HFFc6 (cell line): ENCODE measurements around the gene PSMD1. TPM values are rescaled to one million over a fixed set of nuclear protein-coding genes. Genes with fewer than 3 reads are reported as not detected.
"Not testable (repeated sequence)": the region's sequence is repeated elsewhere in the genome, so short reads cannot be mapped to it uniquely, and the experiment has no call there.

Source experiments
- DNase-seq: peaks from one replicate; pipeline ENCODE4 v3.0.0-alpha.2; 2018
- H3K27ac Mint-ChIP-seq: 2 replicates; pipeline ENCODE4 v1.8.0; 2020; ENCODE audit warnings: mild to moderate bottlenecking, mixed read lengths
- H3K27me3 Mint-ChIP-seq: 2 replicates; pipeline ENCODE4 v1.8.0; 2021; ENCODE audit warnings: mild to moderate bottlenecking, moderate library complexity, mixed read lengths; ENCODE audit not compliant: insufficient read depth
- H3K36me3 Mint-ChIP-seq: 2 replicates; pipeline ENCODE4 v1.8.0; 2021; ENCODE audit warnings: low read depth, mixed read lengths
- H3K4me1 Mint-ChIP-seq: 2 replicates; pipeline ENCODE4 v1.8.0; 2020; ENCODE audit warnings: low read depth, mixed read lengths
- H3K4me3 Mint-ChIP-seq: 2 replicates; pipeline ENCODE4 v1.8.0; 2020; ENCODE audit warnings: mild to moderate bottlenecking, moderate library complexity, mixed read lengths
- H3K9me3 Mint-ChIP-seq: 2 replicates; pipeline ENCODE4 v1.8.0; 2020; ENCODE audit warnings: mild to moderate bottlenecking, mixed read lengths
- CTCF ChIP-seq: fragments of 200-600 bp; sonication (generic); IDR thresholded peaks from 2 replicates; pipeline ENCODE4 v1.5.0; 2021; ENCODE audit warnings: antibody characterized with exemption, mild to moderate bottlenecking
- total RNA-seq, 6 experiments: library from RNA; stranded (reverse); fragmentation: NEBNext Ultra II Directional; extraction: Animal tissue kit (Norgen Biotek cat#: 25700); gene quantifications; 2 replicates in 1 of 6; 3 replicates in 5 of 6; pipeline ENCODE4 v1.2.3, GENCODE V29; 2021

Gene PSMD1
- total RNA-seq, 6 experiments from 2014 or later, result 139 to 200 (median 167) TPM

GRCh38 chr2:231084565-231084964 lies 27.9 kb downstream of the PSMD1 start:
- no peak for TF ChIP-seq CTCF
- no peaks in the 10 kb centered on the region for H3K4me1 Mint-ChIP-seq
- H3K4me3 Mint-ChIP-seq, result no peak overlapping the region
- no peaks in the 10 kb centered on the region for H3K27me3 Mint-ChIP-seq
- H3K27ac Mint-ChIP-seq, result no peak overlapping the region
- DNase-seq, result no peak
- peaks cover 44% of the 10 kb centered on the region for H3K36me3 Mint-ChIP-seq
- no peaks in the 10 kb centered on the region for H3K9me3 Mint-ChIP-seq

DNA sequence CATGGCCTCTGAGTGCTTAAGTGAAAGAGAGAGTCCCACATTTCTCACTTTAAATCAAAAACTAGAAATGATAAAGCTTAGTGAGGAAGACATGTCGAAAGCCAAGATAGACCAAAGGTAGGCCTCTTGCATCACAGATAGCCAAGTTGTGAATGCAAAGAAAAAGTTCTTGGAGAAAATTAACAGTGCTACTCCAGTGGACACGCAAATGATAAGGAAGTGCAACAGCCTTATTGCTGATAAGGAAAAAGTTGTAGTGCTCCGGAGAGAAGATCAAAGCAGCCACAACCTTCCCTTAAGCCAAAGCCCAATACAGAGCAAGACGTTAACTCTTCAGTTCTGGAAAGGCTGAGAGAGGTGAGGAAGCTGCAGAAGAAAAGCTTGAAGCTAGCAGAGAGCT lies 32.1 kb downstream of the PSMD1 start:
- Mint-ChIP-seq H3K36me3 (peaks cover 35% of the 10 kb centered on the region), H3K4me3 (no peak overlapping the region), H3K27me3 (no peaks in the 10 kb centered on the region; the same call in 1 of the 2 replicates), H3K27ac (no peak overlapping the region), H3K4me1 (no peaks in the 10 kb centered on the region), H3K9me3 (no peaks in the 10 kb centered on the region)
- TF ChIP-seq CTCF, result no peak
- no peak for DNase-seq

- no peaks in the 10 kb centered on the region; the same call in 1 of the 2 replicates for H3K27me3 Mint-ChIP-seq
- DNase-seq, result no peak
- H3K36me3 Mint-ChIP-seq, result peaks cover 30% of the 10 kb centered on the region
- TF ChIP-seq CTCF, result no peak
- no peak overlapping the region for H3K4me3 Mint-ChIP-seq
- H3K4me1 Mint-ChIP-seq, result no peaks in the 10 kb centered on the region
- no peak overlapping the region for H3K27ac Mint-ChIP-seq
- no peaks in the 10 kb centered on the region; the same call in 1 of the 2 replicates for H3K9me3 Mint-ChIP-seq
Measured at GRCh38 chr2:231093933-231094332, 37.3 kb downstream of the PSMD1 start.

DNA sequence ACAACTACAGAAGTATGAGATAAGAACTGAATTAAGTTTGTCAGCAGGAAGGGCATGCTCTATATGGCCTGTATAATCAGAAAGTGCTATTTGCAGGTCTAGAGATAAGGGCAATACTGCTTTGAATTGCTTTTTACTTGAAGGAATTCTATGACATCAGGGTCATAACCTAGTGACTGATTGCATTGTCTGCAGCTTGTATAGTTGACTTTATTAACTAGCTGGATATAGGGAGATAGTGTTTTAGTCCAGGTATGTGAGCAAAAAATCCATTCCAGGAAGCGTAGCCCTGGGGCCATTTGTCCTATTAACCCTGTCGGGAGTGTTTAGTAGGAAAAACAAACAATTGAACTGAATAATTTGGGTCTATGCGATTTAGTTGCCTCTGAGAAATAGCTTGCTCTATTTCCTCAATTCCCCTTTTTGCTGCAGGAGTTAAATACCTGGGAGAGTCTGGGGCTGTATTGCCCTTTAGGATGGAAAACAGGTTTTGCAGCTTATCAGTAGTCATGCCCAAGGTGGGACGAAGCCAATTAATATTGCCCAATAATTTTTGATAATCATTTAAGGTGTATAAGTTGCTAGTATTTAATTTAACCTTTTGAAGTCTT lies 38.2 kb downstream of the PSMD1 start:
- Mint-ChIP-seq H3K9me3 (no peaks in the 10 kb centered on the region; the same call in 1 of the 2 replicates), H3K4me3 (no peak overlapping the region), H3K36me3 (peaks cover 38% of the 10 kb centered on the region), H3K27me3 (no peaks in the 10 kb centered on the region; the same call in 1 of the 2 replicates), H3K4me1 (peaks cover under 1% of the 10 kb centered on the region; the same call in 1 of the 2 replicates), H3K27ac (no peak overlapping the region)
- DNase-seq, result no peak
- no peak for TF ChIP-seq CTCF

- no peaks in the 10 kb centered on the region; the same call in 1 of the 2 replicates for H3K9me3 Mint-ChIP-seq
- H3K36me3 Mint-ChIP-seq, result peaks cover 31% of the 10 kb centered on the region
- peak overlapping the region; percentile 20; the same call in 1 of the 2 replicates for H3K27ac Mint-ChIP-seq
- peaks cover 51% of the 10 kb centered on the region for H3K4me1 Mint-ChIP-seq
- H3K4me3 Mint-ChIP-seq, result no peak overlapping the region
- peak; percentile 69 for TF ChIP-seq CTCF
- DNase-seq, result no peak
- peaks cover 2% of the 10 kb centered on the region; the same call in 1 of the 2 replicates for H3K27me3 Mint-ChIP-seq
Measured at GRCh38 chr2:231099918-231100317, 43.3 kb downstream of the PSMD1 start.

DNA sequence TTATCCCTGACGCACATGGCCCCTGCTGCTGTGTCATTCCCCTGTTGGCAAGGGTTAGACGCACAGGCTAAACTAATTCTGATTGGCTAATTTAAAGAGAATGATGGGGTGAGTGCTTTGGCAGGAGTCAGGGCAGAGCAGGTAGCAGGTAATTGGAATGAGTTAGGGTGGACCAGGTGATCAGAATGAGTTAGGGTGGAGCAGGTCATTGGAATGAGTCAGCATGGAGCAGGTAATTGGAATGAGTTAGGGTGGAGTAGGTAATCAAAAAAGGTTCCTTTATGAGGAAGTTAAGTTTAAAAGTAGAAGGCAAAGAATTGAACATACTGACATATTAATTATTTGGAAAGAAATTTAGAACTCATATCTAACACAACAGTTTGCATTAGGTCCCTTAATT lies 43.7 kb downstream of the PSMD1 start:
- peak overlapping the region; percentile 20; the same call in 1 of the 2 replicates for H3K27ac Mint-ChIP-seq
- not testable (repeated sequence) for DNase-seq, H3K27me3 Mint-ChIP-seq, H3K4me3 Mint-ChIP-seq, H3K9me3 Mint-ChIP-seq
- peaks cover 31% of the 10 kb centered on the region for H3K36me3 Mint-ChIP-seq
- H3K4me1 Mint-ChIP-seq, result peaks cover 55% of the 10 kb centered on the region
